HepG2 (cell line): ENCODE results near the gene GPC2. TPM values are rescaled to one million over a fixed set of nuclear protein-coding genes. Genes with fewer than 3 reads are reported as not detected.

ENCODE experiments used
- E2F5 ChIP-seq: sonication (generic); formaldehyde crosslinking; conservative IDR thresholded peaks from 2 replicates; pipeline ENCODE4 v1.4.0; 2020; ENCODE audit warnings: missing genetic modification reagents
- FOXP4 ChIP-seq: sonication (generic); formaldehyde crosslinking; IDR thresholded peaks from 2 replicates; pipeline ENCODE4 v1.4.0; 2020; ENCODE audit warnings: missing genetic modification reagents
- GLI4 ChIP-seq: sonication (generic); formaldehyde crosslinking; IDR thresholded peaks from 2 replicates; pipeline ENCODE4 v1.5.1; 2020; ENCODE audit warnings: missing genetic modification reagents, mild to moderate bottlenecking, moderate library complexity, borderline replicate concordance
- KDM6A ChIP-seq: IDR thresholded peaks from 2 replicates; pipeline ENCODE4 v1.6.1; 2016; ENCODE audit warnings: low read depth
- MAFG ChIP-seq: sonication (generic); formaldehyde crosslinking; IDR thresholded peaks from 2 replicates; pipeline ENCODE4 v1.5.1; 2020; ENCODE audit warnings: mild to moderate bottlenecking, missing genetic modification reagents
- ZNF446 ChIP-seq: sonication (generic); formaldehyde crosslinking; IDR thresholded peaks from 2 replicates; pipeline ENCODE4 v1.5.0; 2020; ENCODE audit warnings: mild to moderate bottlenecking, missing genetic modification reagents
- ZNF713 ChIP-seq: sonication (generic); formaldehyde crosslinking; IDR thresholded peaks from 2 replicates; pipeline ENCODE4 v1.4.0; 2020; ENCODE audit warnings: mild to moderate bottlenecking, missing genetic modification reagents
- ZNF766 ChIP-seq: sonication (generic); formaldehyde crosslinking; IDR thresholded peaks from 2 replicates; pipeline ENCODE4 v1.5.0; 2020; ENCODE audit warnings: missing genetic modification reagents, borderline replicate concordance
- polyA plus RNA-seq, 8 experiments: library from polyadenylated mRNA; depleted of rRNA in 3 of 8; stranded (reverse) in 7 of 8; unstranded in 1 of 8; fragments of >200 nt; fragmentation: Illumina TruSeq in 4 of 8; extraction: Trizol in 4 of 8; gene quantifications; 2 replicates each; pipeline versions ENCODE4 v1.2.1 to v1.2.3, GENCODE V29; 2011 to 2016; ENCODE audit warnings: low read depth in 4 of 8, missing spikeins in 1 of 8, mixed read lengths in 1 of 8; ENCODE audit not compliant: insufficient read depth in 1 of 8
- total RNA-seq, 5 experiments: library from RNA; depleted of rRNA; stranded (reverse); fragments of >200 nt; fragmentation: Illumina TruSeq; extraction: Trizol; gene quantifications; 2 replicates each; pipeline ENCODE4 v1.2.3, GENCODE V29; 2016; ENCODE audit warnings: low read depth in 1 of 5
- TF ChIP-seq, protein P1 (sequence below): IDR thresholded peaks from 2 replicates; pipeline ENCODE4 v1.6.1; 2016; ENCODE audit warnings: low read depth, missing genetic modification reagents, missing compliant biosample characterization
- TF ChIP-seq, protein P2 (sequence below): sonication (generic); formaldehyde crosslinking; conservative IDR thresholded peaks from 2 replicates; pipeline ENCODE4 v1.8.0; 2022; ENCODE audit warnings: missing genetic modification reagents
- TF ChIP-seq, protein P3 (sequence below): sonication (generic); formaldehyde crosslinking; IDR thresholded peaks from 2 replicates; pipeline ENCODE4 v1.4.0; 2020; ENCODE audit warnings: missing genetic modification reagents, borderline replicate concordance

Gene GPC2
- total and polyA plus RNA-seq, 2 of the 13 experiments (the other 11 are each of a cell fraction or from before 2014, with no cell fraction given): 0.64 to 0.78 TPM

- TF ChIP-seq, protein P1, sequence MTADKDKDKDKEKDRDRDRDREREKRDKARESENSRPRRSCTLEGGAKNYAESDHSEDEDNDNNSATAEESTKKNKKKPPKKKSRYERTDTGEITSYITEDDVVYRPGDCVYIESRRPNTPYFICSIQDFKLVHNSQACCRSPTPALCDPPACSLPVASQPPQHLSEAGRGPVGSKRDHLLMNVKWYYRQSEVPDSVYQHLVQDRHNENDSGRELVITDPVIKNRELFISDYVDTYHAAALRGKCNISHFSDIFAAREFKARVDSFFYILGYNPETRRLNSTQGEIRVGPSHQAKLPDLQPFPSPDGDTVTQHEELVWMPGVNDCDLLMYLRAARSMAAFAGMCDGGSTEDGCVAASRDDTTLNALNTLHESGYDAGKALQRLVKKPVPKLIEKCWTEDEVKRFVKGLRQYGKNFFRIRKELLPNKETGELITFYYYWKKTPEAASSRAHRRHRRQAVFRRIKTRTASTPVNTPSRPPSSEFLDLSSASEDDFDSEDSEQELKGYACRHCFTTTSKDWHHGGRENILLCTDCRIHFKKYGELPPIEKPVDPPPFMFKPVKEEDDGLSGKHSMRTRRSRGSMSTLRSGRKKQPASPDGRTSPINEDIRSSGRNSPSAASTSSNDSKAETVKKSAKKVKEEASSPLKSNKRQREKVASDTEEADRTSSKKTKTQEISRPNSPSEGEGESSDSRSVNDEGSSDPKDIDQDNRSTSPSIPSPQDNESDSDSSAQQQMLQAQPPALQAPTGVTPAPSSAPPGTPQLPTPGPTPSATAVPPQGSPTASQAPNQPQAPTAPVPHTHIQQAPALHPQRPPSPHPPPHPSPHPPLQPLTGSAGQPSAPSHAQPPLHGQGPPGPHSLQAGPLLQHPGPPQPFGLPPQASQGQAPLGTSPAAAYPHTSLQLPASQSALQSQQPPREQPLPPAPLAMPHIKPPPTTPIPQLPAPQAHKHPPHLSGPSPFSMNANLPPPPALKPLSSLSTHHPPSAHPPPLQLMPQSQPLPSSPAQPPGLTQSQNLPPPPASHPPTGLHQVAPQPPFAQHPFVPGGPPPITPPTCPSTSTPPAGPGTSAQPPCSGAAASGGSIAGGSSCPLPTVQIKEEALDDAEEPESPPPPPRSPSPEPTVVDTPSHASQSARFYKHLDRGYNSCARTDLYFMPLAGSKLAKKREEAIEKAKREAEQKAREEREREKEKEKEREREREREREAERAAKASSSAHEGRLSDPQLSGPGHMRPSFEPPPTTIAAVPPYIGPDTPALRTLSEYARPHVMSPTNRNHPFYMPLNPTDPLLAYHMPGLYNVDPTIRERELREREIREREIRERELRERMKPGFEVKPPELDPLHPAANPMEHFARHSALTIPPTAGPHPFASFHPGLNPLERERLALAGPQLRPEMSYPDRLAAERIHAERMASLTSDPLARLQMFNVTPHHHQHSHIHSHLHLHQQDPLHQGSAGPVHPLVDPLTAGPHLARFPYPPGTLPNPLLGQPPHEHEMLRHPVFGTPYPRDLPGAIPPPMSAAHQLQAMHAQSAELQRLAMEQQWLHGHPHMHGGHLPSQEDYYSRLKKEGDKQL (CRISPR knock-in tag): peak; percentile 35; the same call in 1 of the 2 replicates
- TF ChIP-seq KDM6A (CRISPR knock-in tag) (peak; percentile 43; the same call in 1 of the 2 replicates), ZNF446 (CRISPR knock-in tag) (no peak), FOXP4 (CRISPR knock-in tag) (peak; percentile 11; the same call in 1 of the 2 replicates), MAFG (CRISPR knock-in tag) (no peak), ZNF713 (no peak), E2F5 (CRISPR knock-in tag) (no peak), ZNF766 (CRISPR knock-in tag) (no peak), GLI4 (CRISPR knock-in tag) (no peak)
- TF ChIP-seq, protein P2, sequence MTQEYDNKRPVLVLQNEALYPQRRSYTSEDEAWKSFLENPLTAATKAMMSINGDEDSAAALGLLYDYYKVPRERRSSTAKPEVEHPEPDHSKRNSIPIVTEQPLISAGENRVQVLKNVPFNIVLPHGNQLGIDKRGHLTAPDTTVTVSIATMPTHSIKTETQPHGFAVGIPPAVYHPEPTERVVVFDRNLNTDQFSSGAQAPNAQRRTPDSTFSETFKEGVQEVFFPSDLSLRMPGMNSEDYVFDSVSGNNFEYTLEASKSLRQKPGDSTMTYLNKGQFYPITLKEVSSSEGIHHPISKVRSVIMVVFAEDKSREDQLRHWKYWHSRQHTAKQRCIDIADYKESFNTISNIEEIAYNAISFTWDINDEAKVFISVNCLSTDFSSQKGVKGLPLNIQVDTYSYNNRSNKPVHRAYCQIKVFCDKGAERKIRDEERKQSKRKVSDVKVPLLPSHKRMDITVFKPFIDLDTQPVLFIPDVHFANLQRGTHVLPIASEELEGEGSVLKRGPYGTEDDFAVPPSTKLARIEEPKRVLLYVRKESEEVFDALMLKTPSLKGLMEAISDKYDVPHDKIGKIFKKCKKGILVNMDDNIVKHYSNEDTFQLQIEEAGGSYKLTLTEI (CRISPR knock-in tag): no peak
- TF ChIP-seq, protein P3, sequence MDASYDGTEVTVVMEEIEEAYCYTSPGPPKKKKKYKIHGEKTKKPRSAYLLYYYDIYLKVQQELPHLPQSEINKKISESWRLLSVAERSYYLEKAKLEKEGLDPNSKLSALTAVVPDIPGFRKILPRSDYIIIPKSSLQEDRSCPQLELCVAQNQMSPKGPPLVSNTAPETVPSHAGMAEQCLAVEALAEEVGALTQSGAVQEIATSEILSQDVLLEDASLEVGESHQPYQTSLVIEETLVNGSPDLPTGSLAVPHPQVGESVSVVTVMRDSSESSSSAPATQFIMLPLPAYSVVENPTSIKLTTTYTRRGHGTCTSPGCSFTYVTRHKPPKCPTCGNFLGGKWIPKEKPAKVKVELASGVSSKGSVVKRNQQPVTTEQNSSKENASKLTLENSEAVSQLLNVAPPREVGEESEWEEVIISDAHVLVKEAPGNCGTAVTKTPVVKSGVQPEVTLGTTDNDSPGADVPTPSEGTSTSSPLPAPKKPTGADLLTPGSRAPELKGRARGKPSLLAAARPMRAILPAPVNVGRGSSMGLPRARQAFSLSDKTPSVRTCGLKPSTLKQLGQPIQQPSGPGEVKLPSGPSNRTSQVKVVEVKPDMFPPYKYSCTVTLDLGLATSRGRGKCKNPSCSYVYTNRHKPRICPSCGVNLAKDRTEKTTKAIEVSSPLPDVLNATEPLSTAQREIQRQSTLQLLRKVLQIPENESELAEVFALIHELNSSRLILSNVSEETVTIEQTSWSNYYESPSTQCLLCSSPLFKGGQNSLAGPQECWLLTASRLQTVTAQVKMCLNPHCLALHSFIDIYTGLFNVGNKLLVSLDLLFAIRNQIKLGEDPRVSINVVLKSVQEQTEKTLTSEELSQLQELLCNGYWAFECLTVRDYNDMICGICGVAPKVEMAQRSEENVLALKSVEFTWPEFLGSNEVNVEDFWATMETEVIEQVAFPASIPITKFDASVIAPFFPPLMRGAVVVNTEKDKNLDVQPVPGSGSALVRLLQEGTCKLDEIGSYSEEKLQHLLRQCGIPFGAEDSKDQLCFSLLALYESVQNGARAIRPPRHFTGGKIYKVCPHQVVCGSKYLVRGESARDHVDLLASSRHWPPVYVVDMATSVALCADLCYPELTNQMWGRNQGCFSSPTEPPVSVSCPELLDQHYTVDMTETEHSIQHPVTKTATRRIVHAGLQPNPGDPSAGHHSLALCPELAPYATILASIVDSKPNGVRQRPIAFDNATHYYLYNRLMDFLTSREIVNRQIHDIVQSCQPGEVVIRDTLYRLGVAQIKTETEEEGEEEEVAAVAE (CRISPR knock-in tag): no peak
These were observed 19.6 kb downstream of the GPC2 start (continued) for GRCh38 chr7:100157334-100158228.
